Vagina (tissue), 2 donors: ENCODE results near the gene CDKN1A. TPM values are rescaled to one million over a fixed set of nuclear protein-coding genes. Genes with fewer than 3 reads are reported as not detected.

ENCODE experiments used
- DNase-seq, 2 donors: peaks; one replicate each; pipeline ENCODE4 v3.0.0-alpha.2; 2017; ENCODE audit errors: extremely low spot score in 2 of 2
- H3K27ac ChIP-seq: fragments of 200-600 bp; sonication (generic); one replicate; pipeline ENCODE4 v1.5.1; 2019
- H3K27me3 ChIP-seq: fragments of 200-600 bp; sonication (generic); one replicate; pipeline ENCODE4 v1.5.1; 2019
- H3K36me3 ChIP-seq, 2 donors: fragments of 200-600 bp; sonication (generic); one replicate each; pipeline ENCODE4 v1.5.1; 2017 to 2019
- H3K4me1 ChIP-seq: fragments of 200-600 bp; sonication (generic); one replicate; pipeline ENCODE4 v1.5.1; 2019
- H3K4me3 ChIP-seq, 2 donors: fragments of 200-600 bp; sonication (generic); 1 replicate in 1 of 2; 2 replicates in 1 of 2; pipeline ENCODE4 v1.5.1; 2016 to 2019
- H3K9me3 ChIP-seq: fragments of 200-600 bp; sonication (generic); one replicate; pipeline ENCODE4 v1.5.1; 2019
- CTCF ChIP-seq, 3 experiments: fragments of 450-650 bp in 2 of 3; fragments of 200-600 bp in 1 of 3; sonication (generic) in 1 of 3; IDR thresholded peaks; one replicate each; pipeline ENCODE4 v1.5.1; 2017 to 2019; ENCODE audit warnings: antibody characterized with exemption in 3 of 3, mild to moderate bottlenecking in 2 of 3, moderate library complexity in 2 of 3
- POLR2A ChIP-seq, 2 donors: fragments of 450-650 bp; IDR thresholded peaks; one replicate each; pipeline ENCODE4 v1.6.1; 2017; ENCODE audit warnings: antibody characterized with exemption in 2 of 2, mild to moderate bottlenecking in 2 of 2, moderate library complexity in 2 of 2
- POLR2AphosphoS5 ChIP-seq, 2 donors: sonication (generic); formaldehyde crosslinking; IDR thresholded peaks; one replicate each; pipeline ENCODE4 v1.9.0; 2017; ENCODE audit warnings: antibody characterized with exemption in 2 of 2, mild to moderate bottlenecking in 2 of 2, low read depth in 1 of 2; ENCODE audit not compliant: insufficient read depth in 1 of 2
- intact Hi-C: fragments of 100-400 bp; cut with DNase I; formaldehyde crosslinking; loops from one replicate; pipeline ENCODE4 v1.15.1; 2023
- total RNA-seq: library from RNA; depleted of rRNA; stranded (reverse); fragments of >200 nt; gene quantifications from one replicate; pipeline ENCODE4 v1.2.3, GENCODE V29; 2016

Gene CDKN1A
- total RNA-seq, 1 donor from 2014 or later, result 169 TPM

- peaks cover 11% of the 10 kb centered on the region for H3K4me1 ChIP-seq
- no peak for TF ChIP-seq POLR2AphosphoS5 (IDR thresholded peaks at IDR 0.05; ENCODE audit: insufficient read depth in 1 of 2, low read depth in 1 of 2)
- H3K4me3 ChIP-seq, result no peak overlapping the region
- DNase-seq, result no peak
- H3K9me3 ChIP-seq, result no peaks in the 10 kb centered on the region
- intact Hi-C loops, result no loop called here
- no peaks in the 10 kb centered on the region for H3K36me3 ChIP-seq
- H3K27ac ChIP-seq, result no peak overlapping the region
- no peaks in the 10 kb centered on the region for H3K27me3 ChIP-seq
These were observed 39.2 kb upstream of the CDKN1A start for GRCh38 chr6:36639171-36639808.

GRCh38 chr6:36641543-36641942, 37.0 kb upstream of the CDKN1A start:
- no peak for DNase-seq
- Histone ChIP-seq H3K36me3 (no peaks in the 10 kb centered on the region), H3K4me3 (no peak overlapping the region), H3K4me1 (peaks cover 11% of the 10 kb centered on the region), H3K27ac (no peak overlapping the region), H3K9me3 (no peaks in the 10 kb centered on the region), H3K27me3 (no peaks in the 10 kb centered on the region)
- no peak for TF ChIP-seq POLR2AphosphoS5 (IDR thresholded peaks at IDR 0.05; ENCODE audit: insufficient read depth in 1 of 2, low read depth in 1 of 2)
- no peak for TF ChIP-seq POLR2A (IDR thresholded peaks at IDR 0.05)
- TF ChIP-seq CTCF (IDR thresholded peaks at IDR 0.05), result no peak
- intact Hi-C loops, result no loop called here

- Histone ChIP-seq H3K4me1 (peaks cover 11% of the 10 kb centered on the region), H3K27ac (no peak overlapping the region), H3K9me3 (no peaks in the 10 kb centered on the region), H3K27me3 (no peaks in the 10 kb centered on the region), H3K36me3 (no peaks in the 10 kb centered on the region), H3K4me3 (no peak overlapping the region)
- intact Hi-C loops, result no loop called here
- DNase-seq, result peak in 1 of 2 donors; percentile 91
- TF ChIP-seq POLR2AphosphoS5 (IDR thresholded peaks at IDR 0.05; ENCODE audit: insufficient read depth in 1 of 2, low read depth in 1 of 2) (peak in 1 of 2 donors; percentile 44), POLR2A (IDR thresholded peaks at IDR 0.05) (no peak)
These were observed 35.3 kb upstream of the CDKN1A start for GRCh38 chr6:36642913-36643817.

GRCh38 chr6:36643977-36644376, 34.5 kb upstream of the CDKN1A start:
- no peak for DNase-seq
- Histone ChIP-seq H3K4me3 (no peak overlapping the region), H3K9me3 (no peaks in the 10 kb centered on the region), H3K36me3 (no peaks in the 10 kb centered on the region), H3K27ac (peak overlapping the region; percentile 33), H3K27me3 (no peaks in the 10 kb centered on the region), H3K4me1 (peaks cover 11% of the 10 kb centered on the region)
- TF ChIP-seq CTCF (IDR thresholded peaks at IDR 0.05) (no peak), POLR2AphosphoS5 (IDR thresholded peaks at IDR 0.05; ENCODE audit: insufficient read depth in 1 of 2, low read depth in 1 of 2) (no peak), POLR2A (IDR thresholded peaks at IDR 0.05) (no peak)
- intact Hi-C loops, result no loop called here

- Histone ChIP-seq H3K36me3 (no peaks in the 10 kb centered on the region), H3K4me1 (no peaks in the 10 kb centered on the region), H3K4me3 (no peak overlapping the region), H3K9me3 (no peaks in the 10 kb centered on the region), H3K27me3 (no peaks in the 10 kb centered on the region), H3K27ac (no peak overlapping the region)
- intact Hi-C loops, result no loop called here
- TF ChIP-seq CTCF (IDR thresholded peaks at IDR 0.05) (no peak), POLR2A (IDR thresholded peaks at IDR 0.05) (no peak), POLR2AphosphoS5 (IDR thresholded peaks at IDR 0.05; ENCODE audit: insufficient read depth in 1 of 2, low read depth in 1 of 2) (no peak)
- no peak for DNase-seq
These were observed 29.4 kb upstream of the CDKN1A start for GRCh38 chr6:36649086-36649485.
